ENCODE data around the gene NR4A1. TPM values are rescaled to one million over a fixed set of nuclear protein-coding genes. Genes with fewer than 3 reads are reported as not detected.

The NR4A1 gene
- polyA plus RNA-seq, 1 donor (not counting 4 experiments of a cell fraction or from before 2014, with no cell fraction given), result 3.9 TPM

DNA sequence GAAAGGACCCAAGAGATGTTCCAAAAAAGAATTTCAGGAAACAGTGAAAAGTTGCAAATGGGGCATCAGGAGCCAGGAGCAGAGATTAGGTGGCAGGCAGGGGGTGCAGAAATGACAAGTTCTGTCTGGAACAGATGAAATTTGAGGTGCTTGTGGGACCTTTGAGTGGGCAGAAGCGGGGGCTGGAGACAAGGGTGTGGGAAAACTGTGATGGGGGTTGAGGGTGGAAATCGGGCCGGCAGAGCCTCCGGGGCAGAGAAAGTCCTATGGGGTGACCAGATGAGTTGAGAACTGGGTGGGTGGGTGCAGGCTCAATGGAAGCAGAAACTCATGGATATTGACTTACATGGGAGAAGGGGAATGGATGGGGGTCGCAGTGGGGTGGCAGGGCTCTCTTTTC lies 1.6 kb upstream of the NR4A1 start:
- no peaks in the 10 kb centered on the region for H3K36me3 ChIP-seq (ENCODE audit: control insufficient read depth in 2 of 2, extremely low read depth in 1 of 2, insufficient read depth in 2 of 2, low read length in 2 of 2)
- H3K27ac ChIP-seq (ENCODE audit: control insufficient read depth, insufficient read depth, low read length), result no peak overlapping the region
- no peaks in the 10 kb centered on the region for H3K79me2 ChIP-seq (ENCODE audit: control insufficient read depth, insufficient read depth, low read length)
- H3K9ac ChIP-seq (ENCODE audit: control insufficient read depth, extremely low read depth, insufficient read depth, low read length), result peak overlapping the region; percentile 87
- no peak overlapping the region for H3K4me3 ChIP-seq (ENCODE audit: control insufficient read depth in 2 of 3, extremely low read depth in 1 of 3, insufficient read depth in 2 of 3, low read depth in 1 of 3, low read length in 3 of 3)
- H3K9me1 ChIP-seq (ENCODE audit: control insufficient read depth, extremely low read depth, insufficient read depth, low read length), result no peaks in the 10 kb centered on the region
- peaks cover 23% of the 10 kb centered on the region for H3K4me1 ChIP-seq (ENCODE audit: control insufficient read depth, extremely low read depth, insufficient read depth, low read length)
- H2AFZ ChIP-seq (ENCODE audit: control insufficient read depth, low read length), result no peak overlapping the region
- H3K9me3 ChIP-seq (ENCODE audit: control insufficient read depth, low read depth, low read length), result no peaks in the 10 kb centered on the region
- no peaks in the 10 kb centered on the region for H4K20me1 ChIP-seq (ENCODE audit: control insufficient read depth, extremely low read depth, insufficient read depth, low read length)
- TF ChIP-seq, protein P1, sequence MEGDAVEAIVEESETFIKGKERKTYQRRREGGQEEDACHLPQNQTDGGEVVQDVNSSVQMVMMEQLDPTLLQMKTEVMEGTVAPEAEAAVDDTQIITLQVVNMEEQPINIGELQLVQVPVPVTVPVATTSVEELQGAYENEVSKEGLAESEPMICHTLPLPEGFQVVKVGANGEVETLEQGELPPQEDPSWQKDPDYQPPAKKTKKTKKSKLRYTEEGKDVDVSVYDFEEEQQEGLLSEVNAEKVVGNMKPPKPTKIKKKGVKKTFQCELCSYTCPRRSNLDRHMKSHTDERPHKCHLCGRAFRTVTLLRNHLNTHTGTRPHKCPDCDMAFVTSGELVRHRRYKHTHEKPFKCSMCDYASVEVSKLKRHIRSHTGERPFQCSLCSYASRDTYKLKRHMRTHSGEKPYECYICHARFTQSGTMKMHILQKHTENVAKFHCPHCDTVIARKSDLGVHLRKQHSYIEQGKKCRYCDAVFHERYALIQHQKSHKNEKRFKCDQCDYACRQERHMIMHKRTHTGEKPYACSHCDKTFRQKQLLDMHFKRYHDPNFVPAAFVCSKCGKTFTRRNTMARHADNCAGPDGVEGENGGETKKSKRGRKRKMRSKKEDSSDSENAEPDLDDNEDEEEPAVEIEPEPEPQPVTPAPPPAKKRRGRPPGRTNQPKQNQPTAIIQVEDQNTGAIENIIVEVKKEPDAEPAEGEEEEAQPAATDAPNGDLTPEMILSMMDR (optimal IDR thresholded peaks at IDR 0.05 in 1 of 3, IDR thresholded peaks at IDR 0.05 in 1 of 3, conservative IDR thresholded peaks at IDR 0.05 in 1 of 3; ENCODE audit: extremely low read depth in 1 of 3, insufficient read depth in 2 of 3, low read length in 3 of 3), result no peak
- no peak for TF ChIP-seq EZH2 (IDR thresholded peaks at IDR 0.05; ENCODE audit: low read length)
- FAIRE-seq (no peak), DNase-seq (ENCODE audit: low read depth, low spot score) (no peak)
- peak overlapping the region; percentile 95 for H3K4me2 ChIP-seq (ENCODE audit: control insufficient read depth, extremely low read depth, insufficient read depth, low read depth, low read length)
- dilution Hi-C loops (cut with MboI; ENCODE audit: extremely low pct_ligation_motif_present, low sequenced_read_pairs), result no loop called here
- no peaks in the 10 kb centered on the region for H3K27me3 ChIP-seq (ENCODE audit: control insufficient read depth, extremely low read depth, insufficient read depth, low read length)

DNA sequence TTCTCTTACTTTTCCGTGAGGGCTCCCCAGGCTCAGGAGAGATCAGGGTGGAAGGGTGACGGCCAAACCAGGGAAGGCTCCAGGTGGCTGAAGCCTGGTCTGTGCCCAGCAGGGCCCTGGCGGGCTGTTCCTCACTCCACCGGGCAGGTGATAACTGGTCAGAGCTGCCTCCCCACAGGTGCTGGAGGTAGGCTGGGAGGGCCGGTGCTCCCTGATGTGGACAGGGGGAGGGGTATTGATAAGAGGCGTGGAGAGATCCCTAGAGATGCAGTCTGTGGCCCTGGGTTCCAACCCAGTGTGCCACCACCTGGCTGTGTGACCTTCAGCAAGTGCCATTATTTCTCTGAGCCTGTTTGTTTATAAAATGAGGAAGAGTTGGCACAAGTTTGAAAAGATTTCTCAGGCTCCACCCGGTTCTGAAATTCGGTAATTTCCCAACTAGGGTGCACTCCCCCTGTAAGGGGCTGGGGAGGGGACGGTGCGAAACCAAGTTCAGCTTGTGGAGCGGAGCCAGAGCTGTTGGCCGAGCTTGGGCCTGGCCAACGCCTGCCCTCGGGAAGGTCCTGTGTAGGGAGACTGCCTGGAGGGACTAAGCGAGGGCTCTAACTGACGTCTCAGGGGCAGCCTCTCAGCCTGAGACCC lies 1.0 kb upstream of the NR4A1 start:
- no peaks in the 10 kb centered on the region for H3K9me3 ChIP-seq (ENCODE audit: control insufficient read depth, low read depth, low read length)
- FAIRE-seq (no peak), DNase-seq (ENCODE audit: low read depth, low spot score) (no peak)
- H3K36me3 ChIP-seq (ENCODE audit: control insufficient read depth in 2 of 2, extremely low read depth in 1 of 2, insufficient read depth in 2 of 2, low read length in 2 of 2), result no peaks in the 10 kb centered on the region
- H3K4me3 ChIP-seq (ENCODE audit: control insufficient read depth in 2 of 3, extremely low read depth in 1 of 3, insufficient read depth in 2 of 3, low read depth in 1 of 3, low read length in 3 of 3), result peak overlapping the region; percentile 34 to 67 (median 63)
- peak overlapping the region; percentile 95 for H3K4me2 ChIP-seq (ENCODE audit: control insufficient read depth, extremely low read depth, insufficient read depth, low read depth, low read length)
- peak overlapping the region; percentile 88 for H2AFZ ChIP-seq (ENCODE audit: control insufficient read depth, low read length)
- no peaks in the 10 kb centered on the region for H3K9me1 ChIP-seq (ENCODE audit: control insufficient read depth, extremely low read depth, insufficient read depth, low read length)
- H3K79me2 ChIP-seq (ENCODE audit: control insufficient read depth, insufficient read depth, low read length), result no peaks in the 10 kb centered on the region
- H3K27ac ChIP-seq (ENCODE audit: control insufficient read depth, insufficient read depth, low read length), result peak overlapping the region; percentile 33
- dilution Hi-C loops (cut with MboI; ENCODE audit: extremely low pct_ligation_motif_present, low sequenced_read_pairs), result no loop called here
- no peak for TF ChIP-seq EZH2 (IDR thresholded peaks at IDR 0.05; ENCODE audit: low read length)
- TF ChIP-seq, protein P1 (optimal IDR thresholded peaks at IDR 0.05 in 1 of 3, IDR thresholded peaks at IDR 0.05 in 1 of 3, conservative IDR thresholded peaks at IDR 0.05 in 1 of 3; ENCODE audit: extremely low read depth in 1 of 3, insufficient read depth in 2 of 3, low read length in 3 of 3), result no peak
- H3K9ac ChIP-seq (ENCODE audit: control insufficient read depth, extremely low read depth, insufficient read depth, low read length), result peak overlapping the region; percentile 87
- H4K20me1 ChIP-seq (ENCODE audit: control insufficient read depth, extremely low read depth, insufficient read depth, low read length), result no peaks in the 10 kb centered on the region
- H3K27me3 ChIP-seq (ENCODE audit: control insufficient read depth, extremely low read depth, insufficient read depth, low read length), result no peaks in the 10 kb centered on the region
- peaks cover 23% of the 10 kb centered on the region for H3K4me1 ChIP-seq (ENCODE audit: control insufficient read depth, extremely low read depth, insufficient read depth, low read length)

Data from keratinocyte (primary cell).